HepG2 (cell line): ENCODE measurements around the gene ASB14. TPM values are rescaled to one million over a fixed set of nuclear protein-coding genes. Genes with fewer than 3 reads are reported as not detected.
A peak's percentile ranks its signal among the peaks of the same experiment; 100 is the strongest.

ENCODE experiments used
- EED ChIP-seq: sonication (generic); formaldehyde crosslinking; IDR thresholded peaks from 2 replicates; pipeline ENCODE4 v1.5.0; 2020; ENCODE audit warnings: mild to moderate bottlenecking, missing genetic modification reagents
- FOSL1 ChIP-seq: sonication (generic); formaldehyde crosslinking; IDR thresholded peaks from 2 replicates; pipeline ENCODE4 v1.9.0; 2021; ENCODE audit warnings: missing genetic modification reagents, borderline replicate concordance
- HNRNPL ChIP-seq: fragments of 200-400 bp; formaldehyde crosslinking; IDR thresholded peaks from 2 replicates; pipeline ENCODE4 v1.6.1; 2017; ENCODE audit warnings: mild to moderate bottlenecking, low read depth, low read length
- MIXL1 ChIP-seq: IDR thresholded peaks from 2 replicates; pipeline ENCODE4 v1.6.1; 2016
- NFYC ChIP-seq: IDR thresholded peaks from 2 replicates; pipeline ENCODE4 v1.6.1; 2016; ENCODE audit warnings: missing genetic modification reagents, missing compliant biosample characterization
- POLR2A ChIP-seq, 2 experiments: IDR thresholded peaks; 2 replicates each; pipeline ENCODE4 v1.6.1; 2011; ENCODE audit warnings: low read depth in 2 of 2, low read length in 2 of 2, mild to moderate bottlenecking in 1 of 2, moderate library complexity in 1 of 2; ENCODE audit not compliant: insufficient read depth in 1 of 2
- TAF1 ChIP-seq: sonication (generic); formaldehyde crosslinking; IDR thresholded peaks from 2 replicates; pipeline ENCODE4 v1.4.0; 2020; ENCODE audit warnings: missing genetic modification reagents
- TBL1XR1 ChIP-seq: fragments of 150-350 bp; IDR thresholded peaks from 2 replicates; pipeline ENCODE4 v1.6.1; 2014; ENCODE audit warnings: borderline replicate concordance, low read length; ENCODE audit not compliant: partially characterized antibody
- TBX2 ChIP-seq: sonication (generic); formaldehyde crosslinking; IDR thresholded peaks from 2 replicates; pipeline ENCODE4 v1.5.0; 2020; ENCODE audit warnings: missing genetic modification reagents, mild to moderate bottlenecking, borderline replicate concordance
- YEATS4 ChIP-seq: sonication (generic); formaldehyde crosslinking; IDR thresholded peaks from 2 replicates; pipeline ENCODE4 v1.4.0; 2020; ENCODE audit warnings: missing genetic modification reagents, borderline replicate concordance
- ZBTB44 ChIP-seq: sonication (generic); formaldehyde crosslinking; IDR thresholded peaks from 2 replicates; pipeline ENCODE4 v1.4.0; 2020; ENCODE audit warnings: missing genetic modification reagents
- ZBTB7A ChIP-seq: sonication (generic); formaldehyde crosslinking; IDR thresholded peaks from 2 replicates; pipeline ENCODE4 v1.8.0; 2022; ENCODE audit warnings: mild to moderate bottlenecking, missing genetic modification reagents
- ZNF121 ChIP-seq: sonication (generic); formaldehyde crosslinking; IDR thresholded peaks from 2 replicates; pipeline ENCODE4 v1.5.0; 2020; ENCODE audit warnings: mild to moderate bottlenecking, missing genetic modification reagents
- ZNF180 ChIP-seq: sonication (generic); formaldehyde crosslinking; IDR thresholded peaks from 2 replicates; pipeline ENCODE4 v1.4.0; 2020; ENCODE audit warnings: low read depth, missing genetic modification reagents, borderline replicate concordance
- ZNF317 ChIP-seq: sonication (generic); formaldehyde crosslinking; IDR thresholded peaks from 2 replicates; pipeline ENCODE4 v1.5.0; 2020; ENCODE audit warnings: mild to moderate bottlenecking, missing genetic modification reagents
- ZNF414 ChIP-seq: sonication (generic); formaldehyde crosslinking; IDR thresholded peaks from 2 replicates; pipeline ENCODE4 v1.5.0; 2020; ENCODE audit warnings: missing genetic modification reagents
- ZNF451 ChIP-seq: sonication (generic); formaldehyde crosslinking; IDR thresholded peaks from 2 replicates; pipeline ENCODE4 v1.5.0; 2020; ENCODE audit warnings: mild to moderate bottlenecking, missing genetic modification reagents
- ZNF737 ChIP-seq: sonication (generic); formaldehyde crosslinking; IDR thresholded peaks from 2 replicates; pipeline ENCODE4 v1.5.0; 2020; ENCODE audit warnings: missing genetic modification reagents, mild to moderate bottlenecking, borderline replicate concordance
- ZNF75D ChIP-seq: sonication (generic); formaldehyde crosslinking; IDR thresholded peaks from 2 replicates; pipeline ENCODE4 v1.8.1; 2023; ENCODE audit warnings: missing genetic modification reagents, mild to moderate bottlenecking, borderline replicate concordance
- ZNF816 ChIP-seq: sonication (generic); formaldehyde crosslinking; IDR thresholded peaks from 2 replicates; pipeline ENCODE4 v1.8.0; 2022; ENCODE audit warnings: missing genetic modification reagents, mild to moderate bottlenecking, borderline replicate concordance
- ZSCAN22 ChIP-seq: sonication (generic); formaldehyde crosslinking; IDR thresholded peaks from 2 replicates; pipeline ENCODE4 v1.4.0; 2020; ENCODE audit warnings: mild to moderate bottlenecking, missing genetic modification reagents
- polyA plus RNA-seq, 8 experiments: library from polyadenylated mRNA; depleted of rRNA in 3 of 8; stranded (reverse) in 7 of 8; unstranded in 1 of 8; fragments of >200 nt; fragmentation: Illumina TruSeq in 4 of 8; extraction: Trizol in 4 of 8; gene quantifications; 2 replicates each; pipeline versions ENCODE4 v1.2.1 to v1.2.3, GENCODE V29; 2011 to 2016; ENCODE audit warnings: low read depth in 4 of 8, missing spikeins in 1 of 8, mixed read lengths in 1 of 8; ENCODE audit not compliant: insufficient read depth in 1 of 8
- total RNA-seq, 5 experiments: library from RNA; depleted of rRNA; stranded (reverse); fragments of >200 nt; fragmentation: Illumina TruSeq; extraction: Trizol; gene quantifications; 2 replicates each; pipeline ENCODE4 v1.2.3, GENCODE V29; 2016; ENCODE audit warnings: low read depth in 1 of 5
- TF ChIP-seq, protein P1 (sequence below): sonication (generic); formaldehyde crosslinking; IDR thresholded peaks from 2 replicates; pipeline ENCODE4 v1.4.0; 2020; ENCODE audit warnings: mild to moderate bottlenecking, missing genetic modification reagents
- TF ChIP-seq, protein P2 (sequence below): sonication (generic); formaldehyde crosslinking; IDR thresholded peaks from 2 replicates; pipeline ENCODE4 v1.5.0; 2020; ENCODE audit warnings: mild to moderate bottlenecking, missing genetic modification reagents

Gene ASB14
- total and polyA plus RNA-seq, 2 of the 13 experiments (the other 11 are each of a cell fraction or from before 2014, with no cell fraction given) = not detected

GRCh38 chr3:57227204-57227929, 65.1 kb downstream of the ASB14 start, which contains the start of gene APPL1 (continued):
- TF ChIP-seq ZNF75D (CRISPR knock-in tag) = no peak
- no peak for TF ChIP-seq TBL1XR1
- TF ChIP-seq ZNF451 (CRISPR knock-in tag) = peak; percentile 82
- peak; percentile 71; the same call in 1 of the 2 replicates for TF ChIP-seq ZNF414 (CRISPR knock-in tag)
- TF ChIP-seq NFYC (CRISPR knock-in tag) = peak; percentile 92
- TF ChIP-seq MIXL1 = no peak
- TF ChIP-seq YEATS4 = peak; percentile 73
- TF ChIP-seq TBX2 (CRISPR knock-in tag) = peak; percentile 87
- peak; percentile 90; the same call in 1 of the 2 replicates for TF ChIP-seq ZNF816 (CRISPR knock-in tag)
- peak; percentile 78 to 84 for TF ChIP-seq POLR2A (IDR thresholded peaks at IDR 0.05; ENCODE audit: insufficient read depth in 1 of 2, low read depth in 2 of 2, low read length in 2 of 2)
- TF ChIP-seq TAF1 (CRISPR knock-in tag) = peak; percentile 75
- TF ChIP-seq ZNF737 (CRISPR knock-in tag) = 0 out of 2 replicates have a peak, but pooled peaks have one; percentile 80
- TF ChIP-seq HNRNPL = no peak
- TF ChIP-seq, protein P1, sequence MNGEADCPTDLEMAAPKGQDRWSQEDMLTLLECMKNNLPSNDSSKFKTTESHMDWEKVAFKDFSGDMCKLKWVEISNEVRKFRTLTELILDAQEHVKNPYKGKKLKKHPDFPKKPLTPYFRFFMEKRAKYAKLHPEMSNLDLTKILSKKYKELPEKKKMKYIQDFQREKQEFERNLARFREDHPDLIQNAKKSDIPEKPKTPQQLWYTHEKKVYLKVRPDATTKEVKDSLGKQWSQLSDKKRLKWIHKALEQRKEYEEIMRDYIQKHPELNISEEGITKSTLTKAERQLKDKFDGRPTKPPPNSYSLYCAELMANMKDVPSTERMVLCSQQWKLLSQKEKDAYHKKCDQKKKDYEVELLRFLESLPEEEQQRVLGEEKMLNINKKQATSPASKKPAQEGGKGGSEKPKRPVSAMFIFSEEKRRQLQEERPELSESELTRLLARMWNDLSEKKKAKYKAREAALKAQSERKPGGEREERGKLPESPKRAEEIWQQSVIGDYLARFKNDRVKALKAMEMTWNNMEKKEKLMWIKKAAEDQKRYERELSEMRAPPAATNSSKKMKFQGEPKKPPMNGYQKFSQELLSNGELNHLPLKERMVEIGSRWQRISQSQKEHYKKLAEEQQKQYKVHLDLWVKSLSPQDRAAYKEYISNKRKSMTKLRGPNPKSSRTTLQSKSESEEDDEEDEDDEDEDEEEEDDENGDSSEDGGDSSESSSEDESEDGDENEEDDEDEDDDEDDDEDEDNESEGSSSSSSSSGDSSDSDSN (CRISPR knock-in tag) = no peak
- no peak for TF ChIP-seq FOSL1 (CRISPR knock-in tag)
- TF ChIP-seq ZNF317 (CRISPR knock-in tag) = 0 out of 2 replicates have a peak, but pooled peaks have one; percentile 45
- 0 out of 2 replicates have a peak, but pooled peaks have one; percentile 13 for TF ChIP-seq ZSCAN22 (CRISPR knock-in tag)
- TF ChIP-seq, protein P2, sequence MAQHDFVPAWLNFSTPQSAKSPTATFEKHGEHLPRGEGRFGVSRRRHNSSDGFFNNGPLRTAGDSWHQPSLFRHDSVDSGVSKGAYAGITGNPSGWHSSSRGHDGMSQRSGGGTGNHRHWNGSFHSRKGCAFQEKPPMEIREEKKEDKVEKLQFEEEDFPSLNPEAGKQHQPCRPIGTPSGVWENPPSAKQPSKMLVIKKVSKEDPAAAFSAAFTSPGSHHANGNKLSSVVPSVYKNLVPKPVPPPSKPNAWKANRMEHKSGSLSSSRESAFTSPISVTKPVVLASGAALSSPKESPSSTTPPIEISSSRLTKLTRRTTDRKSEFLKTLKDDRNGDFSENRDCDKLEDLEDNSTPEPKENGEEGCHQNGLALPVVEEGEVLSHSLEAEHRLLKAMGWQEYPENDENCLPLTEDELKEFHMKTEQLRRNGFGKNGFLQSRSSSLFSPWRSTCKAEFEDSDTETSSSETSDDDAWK (CRISPR knock-in tag) = no peak
- no peak for TF ChIP-seq ZBTB7A (CRISPR knock-in tag)
- peak; percentile 88; the same call in 1 of the 2 replicates for TF ChIP-seq EED
- TF ChIP-seq ZNF180 (CRISPR knock-in tag) = 0 out of 2 replicates have a peak, but pooled peaks have one; percentile 53
- TF ChIP-seq ZNF121 (CRISPR knock-in tag) = no peak
- TF ChIP-seq ZBTB44 (CRISPR knock-in tag) = no peak
